RWPE2 (cell line): ENCODE results near the gene CRB2.

Source experiments
- ATAC-seq: fragments of 200-7000 bp; cut with Tn5 transposase; 3 replicates; pipeline ENCODE4 v1.9.1; 2021; ENCODE audit warnings: low read depth
- DNase-seq: peaks from one replicate; pipeline ENCODE4 v3.0.0-alpha.2; 2020; ENCODE audit warnings: low spot score
- H3K27ac ChIP-seq: fragments of 450-650 bp; 2 replicates; pipeline ENCODE4 v1.5.1; 2017; ENCODE audit warnings: mild to moderate bottlenecking; ENCODE audit not compliant: poor library complexity, severe bottlenecking
- H3K27me3 ChIP-seq: fragments of 250-450 bp; sonication (Bioruptor Pico); 2 replicates; pipeline ENCODE4 v1.5.1; 2021; ENCODE audit warnings: mild to moderate bottlenecking, moderate library complexity; ENCODE audit not compliant: insufficient read depth, poor library complexity, severe bottlenecking
- H3K36me3 ChIP-seq: fragments of 250-450 bp; sonication (Bioruptor Pico); 2 replicates; pipeline ENCODE4 v1.5.1; 2020; ENCODE audit warnings: low read depth, mild to moderate bottlenecking, moderate library complexity
- H3K4me1 ChIP-seq: fragments of 250-450 bp; sonication (Bioruptor Pico); 2 replicates; pipeline ENCODE4 v1.5.1; 2021; ENCODE audit warnings: mild to moderate bottlenecking, moderate library complexity; ENCODE audit not compliant: insufficient read depth, poor library complexity, severe bottlenecking
- H3K4me3 ChIP-seq: fragments of 250-450 bp; sonication (Bioruptor Pico); 2 replicates; pipeline ENCODE4 v1.5.1; 2021; ENCODE audit warnings: mild to moderate bottlenecking, moderate library complexity; ENCODE audit not compliant: severe bottlenecking
- H3K9me3 ChIP-seq: fragments of 250-450 bp; sonication (Bioruptor Pico); 2 replicates; pipeline ENCODE4 v1.5.1; 2021; ENCODE audit warnings: mild to moderate bottlenecking, moderate library complexity; ENCODE audit not compliant: severe bottlenecking
- CTCF ChIP-seq: fragments of 450-650 bp; IDR thresholded peaks from one replicate; pipeline ENCODE4 v1.5.1; 2017; ENCODE audit warnings: mild to moderate bottlenecking, moderate library complexity; ENCODE audit not compliant: poor library complexity, severe bottlenecking

Gene CRB2

GRCh38 chr9:123377211-123377971 is 21.4 kb downstream of the CRB2 start:
- no peak overlapping the region for H3K27ac ChIP-seq
- no peak for TF ChIP-seq CTCF
- H3K4me1 ChIP-seq: no peaks in the 10 kb centered on the region
- DNase-seq (no peak), ATAC-seq (no peak)
- H3K27me3 ChIP-seq: peaks cover 24% of the 10 kb centered on the region
- H3K9me3 ChIP-seq: no peaks in the 10 kb centered on the region
- H3K4me3 ChIP-seq: no peak overlapping the region
- no peaks in the 10 kb centered on the region for H3K36me3 ChIP-seq

- Histone ChIP-seq H3K27ac (no peak overlapping the region), H3K4me1 (no peaks in the 10 kb centered on the region), H3K27me3 (peaks cover 19% of the 10 kb centered on the region), H3K9me3 (no peaks in the 10 kb centered on the region), H3K4me3 (no peak overlapping the region), H3K36me3 (no peaks in the 10 kb centered on the region)
- TF ChIP-seq CTCF: no peak
- ATAC-seq (no peak), DNase-seq (no peak)
Observed at GRCh38 chr9:123378025-123378424, 22.0 kb downstream of the CRB2 start.

GRCh38 chr9:123378956-123379660 is 23.1 kb downstream of the CRB2 start:
- H3K4me1 ChIP-seq: no peaks in the 10 kb centered on the region
- peaks cover 12% of the 10 kb centered on the region for H3K27me3 ChIP-seq
- TF ChIP-seq CTCF: no peak
- ATAC-seq (no peak), DNase-seq (no peak)
- H3K4me3 ChIP-seq: no peak overlapping the region
- H3K27ac ChIP-seq: no peak overlapping the region
- no peaks in the 10 kb centered on the region for H3K9me3 ChIP-seq
- H3K36me3 ChIP-seq: no peaks in the 10 kb centered on the region

GRCh38 chr9:123380852-123381705 is 25.1 kb downstream of the CRB2 start:
- no peaks in the 10 kb centered on the region for H3K27me3 ChIP-seq
- no peaks in the 10 kb centered on the region for H3K9me3 ChIP-seq
- no peaks in the 10 kb centered on the region for H3K36me3 ChIP-seq
- no peak overlapping the region for H3K4me3 ChIP-seq
- peak; percentile 55 for DNase-seq
- H3K4me1 ChIP-seq: no peaks in the 10 kb centered on the region
- no peak for ATAC-seq
- no peak overlapping the region for H3K27ac ChIP-seq
- TF ChIP-seq CTCF: no peak
